ENCODE results near the gene SCRN3. TPM values are rescaled to one million over a fixed set of nuclear protein-coding genes. Genes with fewer than 3 reads are reported as not detected.

The SCRN3 gene
- total and polyA plus RNA-seq, 2 of the 4 experiments (the other 2 are of a cell fraction), result 9.9 to 11.4 TPM

GRCh38 chr2:174400853-174401252, 5.3 kb downstream of the SCRN3 start:
- CTCF ChIA-PET, result interaction anchor here (0.5 kb wide), 1 partner anchor 210 kb away, joined by 7 read pairs; no protein-coding TSS in a partner anchor

More at GRCh38 chr2:174400853-174401252, 5.3 kb downstream of the SCRN3 start:
- POLR2A ChIA-PET (ENCODE audit: unreplicated experiment), result no interaction called here
- Histone ChIP-seq H4K91ac (ENCODE audit: insufficient read depth, low read depth, low read length) (no peak overlapping the region), H3K27me3 (ENCODE audit: control insufficient read depth, insufficient read depth, low read length) (no peaks in the 10 kb centered on the region), H3K56ac (ENCODE audit: extremely low read depth, insufficient read depth, low read length) (no peak overlapping the region), H3K36me3 (ENCODE audit: control insufficient read depth, insufficient read depth, low read length) (no peaks in the 10 kb centered on the region), H3K9me3 (ENCODE audit: control insufficient read depth, insufficient read depth, low read length) (no peaks in the 10 kb centered on the region), H2BK15ac (ENCODE audit: low read depth, low read length) (no peak overlapping the region), H3K4me3 (ENCODE audit: insufficient read depth, low read depth, low read length) (no peak overlapping the region), H3K4me1 (ENCODE audit: control insufficient read depth, insufficient read depth, low read length) (no peaks in the 10 kb centered on the region), H2AK5ac (ENCODE audit: low read depth, low read length) (no peak overlapping the region), H3K23ac (ENCODE audit: low read depth, low read length) (no peak overlapping the region), H3K27ac (ENCODE audit: insufficient read depth, low read length) (no peak overlapping the region), H3K9ac (ENCODE audit: low read depth, low read length) (no peak overlapping the region), H3K18ac (ENCODE audit: low read depth, low read length) (no peak overlapping the region), H4K5ac (ENCODE audit: low read depth, low read length) (no peak overlapping the region), H4K20me1 (ENCODE audit: insufficient read depth, low read length) (no peaks in the 10 kb centered on the region), H2BK20ac (ENCODE audit: low read depth, low read length) (no peak overlapping the region), H2AFZ (replicated peaks; ENCODE audit: low read length, poor library complexity) (no peak overlapping the region), H3K9me1 (ENCODE audit: insufficient read depth, low read length) (no peaks in the 10 kb centered on the region), H2AK9ac (replicated peaks; ENCODE audit: low read depth, low read length, poor library complexity) (no peak overlapping the region), H2BK120ac (ENCODE audit: low read depth, low read length) (no peak overlapping the region), H3K79me1 (ENCODE audit: low read depth in 1 of 2, low read length in 2 of 2) (peaks cover 0 to 5% of the 10 kb centered on the region in 2 experiments; a peak in 1 of 4 replicates), H2BK5ac (ENCODE audit: low read depth, low read length, poor library complexity, severe bottlenecking) (no peak overlapping the region), H3K14ac (replicated peaks; ENCODE audit: low read depth, low read length) (no peak overlapping the region), H4K8ac (ENCODE audit: low read depth in 2 of 2, low read length in 2 of 2) (no peak overlapping the region), H3K4me2 (ENCODE audit: low read depth, low read length) (no peak overlapping the region), H3K4ac (ENCODE audit: low read depth, low read length) (no peak overlapping the region)
- intact Hi-C loops (cut with micrococcal nuclease) (loop anchor here (5.0 kb wide), 1 partner anchor 1289 kb away; no protein-coding TSS in a partner anchor), in situ Hi-C loops (cut with MboI; ENCODE audit: low sequenced_read_pairs) (no loop called here), dilution Hi-C loops (cut with HindIII; ENCODE audit: low sequenced_read_pairs, unreplicated experiment) (no loop called here)
- no TSS peak for BruUV-seq (replicated peaks)
- ATAC-seq (ENCODE audit: low read depth) (no peak), DNase-seq (no peak)
- no peak for TF ChIP-seq USF2 (IDR thresholded peaks at IDR 0.05; ENCODE audit: low read depth, low read length)
- TF ChIP-seq NFE2L2 (IDR thresholded peaks at IDR 0.05; ENCODE audit: low read depth, low read length), result no peak
- TF ChIP-seq MAZ (IDR thresholded peaks at IDR 0.05; ENCODE audit: borderline replicate concordance, low read depth, low read length), result no peak
- TF ChIP-seq RFX5 (IDR thresholded peaks at IDR 0.05; ENCODE audit: low read depth, low read length), result no peak
- TF ChIP-seq FOS (IDR thresholded peaks at IDR 0.05; ENCODE audit: low read depth, low read length), result no peak
- TF ChIP-seq CTCF (conservative IDR thresholded peaks at IDR 0.05; ENCODE audit: low read depth, low read length), result no peak
- TF ChIP-seq MAFK (IDR thresholded peaks at IDR 0.05; ENCODE audit: low read depth, low read length), result no peak
- no peak for TF ChIP-seq SMC3 (IDR thresholded peaks at IDR 0.05; ENCODE audit: low read depth, low read length)
- TF ChIP-seq MXI1 (IDR thresholded peaks at IDR 0.05; ENCODE audit: borderline replicate concordance, low read depth, low read length), result no peak
- TF ChIP-seq BHLHE40 (IDR thresholded peaks at IDR 0.05; ENCODE audit: low read depth, low read length), result no peak
- TF ChIP-seq RAD21 (IDR thresholded peaks at IDR 0.05; ENCODE audit: low read length), result no peak
- no peak for TF ChIP-seq RCOR1 (IDR thresholded peaks at IDR 0.05; ENCODE audit: insufficient replicate concordance, low read length)
- no peak for TF ChIP-seq ELK1 (IDR thresholded peaks at IDR 0.05; ENCODE audit: borderline replicate concordance, low read depth, low read length)
- TF ChIP-seq POLR2A (IDR thresholded peaks at IDR 0.05; ENCODE audit: low read depth, low read length), result no peak
- no peak for TF ChIP-seq CEBPB (IDR thresholded peaks at IDR 0.05; ENCODE audit: low read depth, low read length)
- no peak for TF ChIP-seq CHD1 (IDR thresholded peaks at IDR 0.05; ENCODE audit: low read depth, low read length)

Data from IMR-90 (cell line).